Karpas-422 (cell line): ENCODE results near the gene EFCAB12. TPM values are rescaled to one million over a fixed set of nuclear protein-coding genes. Genes with fewer than 3 reads are reported as not detected.
"Not testable (repeated sequence)": the region's sequence is repeated elsewhere in the genome, so short reads cannot be mapped to it uniquely, and the experiment has no call there.

Experiments used
- DNase-seq: peaks from one replicate; pipeline ENCODE4 v3.0.0-alpha.2; 2015
- H2AFZ ChIP-seq: fragments of 200-600 bp; sonication (generic); 2 replicates; pipeline ENCODE4 v1.6.1; 2014; ENCODE audit warnings: antibody characterized with exemption, low read length, mixed read lengths
- H3K27ac ChIP-seq: fragments of 200-600 bp; sonication (generic); 2 replicates; pipeline ENCODE4 v1.5.1; 2014; ENCODE audit warnings: mild to moderate bottlenecking, low read length, moderate library complexity
- H3K27me3 ChIP-seq: fragments of 200-600 bp; sonication (generic); 2 replicates; pipeline ENCODE4 v1.6.1; 2014; ENCODE audit warnings: low read length, mixed read lengths
- H3K36me3 ChIP-seq: fragments of 200-600 bp; sonication (generic); 2 replicates; pipeline ENCODE4 v1.6.1; 2014; ENCODE audit warnings: low read length, mixed read lengths; ENCODE audit not compliant: insufficient read depth
- H3K4me1 ChIP-seq: fragments of 200-600 bp; sonication (generic); 2 replicates; pipeline ENCODE4 v1.6.1; 2014; ENCODE audit warnings: mild to moderate bottlenecking, low read length, mixed read lengths
- H3K4me2 ChIP-seq: fragments of 200-600 bp; sonication (generic); 2 replicates; pipeline ENCODE4 v1.6.1; 2014; ENCODE audit warnings: low read length, low read depth, mild to moderate bottlenecking; ENCODE audit not compliant: poor library complexity, severe bottlenecking
- H3K4me3 ChIP-seq: fragments of 200-600 bp; sonication (generic); 2 replicates; pipeline ENCODE4 v1.5.1; 2014; ENCODE audit warnings: mild to moderate bottlenecking, antibody characterized with exemption, low read length, mixed read lengths
- H3K79me2 ChIP-seq: fragments of 200-600 bp; sonication (generic); 2 replicates; pipeline ENCODE4 v1.6.1; 2014; ENCODE audit warnings: mild to moderate bottlenecking, low read length, mixed read lengths
- H3K9ac ChIP-seq: fragments of 200-600 bp; sonication (generic); 2 replicates; pipeline ENCODE4 v1.6.0; 2014; ENCODE audit warnings: low read length
- H3K9me2 ChIP-seq: fragments of 200-600 bp; sonication (generic), shearing (Covaris generic); replicated peaks from 2 replicates; pipeline ENCODE4 v1.6.0; 2014; ENCODE audit warnings: mild to moderate bottlenecking, low read length, moderate library complexity; ENCODE audit not compliant: insufficient read depth
- H3K9me3 ChIP-seq: fragments of 300-700, 200-600 bp; sonication (generic); 2 replicates; pipeline ENCODE4 v1.6.1; 2014; ENCODE audit warnings: low read length, mixed read lengths
- H4K20me1 ChIP-seq: fragments of 200-600 bp; sonication (generic); 2 replicates; pipeline ENCODE4 v1.6.1; 2014; ENCODE audit warnings: mild to moderate bottlenecking, antibody characterized with exemption, low read length, low read depth; ENCODE audit not compliant: insufficient read depth
- total RNA-seq: library from RNA; depleted of rRNA; stranded (reverse); fragments of >200 nt; shearing (Covaris generic); gene quantifications from 2 replicates; pipeline ENCODE4 v1.2.3, GENCODE V29; 2014; ENCODE audit warnings: low replicate concordance

Gene EFCAB12
- total RNA-seq, 1 experiment from 2014 or later: not detected

DNA sequence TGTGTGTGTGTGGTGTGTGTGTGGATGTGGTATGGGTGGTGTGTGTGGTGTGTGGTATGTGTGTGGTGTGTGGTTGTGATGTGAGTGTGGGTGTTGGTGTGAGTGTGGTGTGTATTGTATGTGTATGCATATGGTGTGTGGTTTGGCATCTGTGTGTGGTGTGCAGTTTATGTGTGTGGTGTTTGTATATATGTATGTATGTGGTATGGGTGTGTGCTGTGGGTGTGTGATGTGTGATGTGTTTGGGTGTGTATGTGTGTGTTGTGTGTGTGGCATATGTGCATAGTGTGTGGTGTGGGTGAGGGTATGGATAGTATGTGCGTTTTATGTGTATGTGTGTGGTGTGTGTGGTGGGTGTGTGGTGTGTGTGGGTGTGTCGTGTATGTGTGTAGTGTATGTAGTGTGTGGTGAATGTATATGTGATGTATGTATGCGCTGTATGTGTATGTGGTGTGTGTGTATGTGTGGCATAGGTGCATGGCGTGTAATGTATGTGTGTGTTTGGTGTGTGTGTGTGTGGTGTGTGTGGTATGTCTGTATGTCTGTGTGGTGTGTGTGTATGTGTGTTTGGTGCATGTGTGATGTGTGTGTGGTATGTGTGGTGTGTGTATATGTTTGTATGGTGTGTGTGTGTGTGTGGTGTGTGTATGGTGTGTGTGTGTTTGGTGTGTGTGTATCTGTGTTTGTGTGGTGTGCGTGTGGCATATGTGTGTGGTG is 58.0 kb downstream of the EFCAB12 start:
- no peak overlapping the region for H3K4me2 ChIP-seq
- H3K79me2 ChIP-seq: no peaks in the 10 kb centered on the region
- H3K9me2 ChIP-seq: no peaks in the 10 kb centered on the region
- no peak overlapping the region for H3K4me3 ChIP-seq
- no peaks in the 10 kb centered on the region for H3K4me1 ChIP-seq
- H3K27ac ChIP-seq: no peak overlapping the region
- no peaks in the 10 kb centered on the region for H3K27me3 ChIP-seq
- no peaks in the 10 kb centered on the region for H3K9me3 ChIP-seq
- no peak for DNase-seq
- no peak overlapping the region for H3K9ac ChIP-seq
- no peak overlapping the region for H2AFZ ChIP-seq
- no peaks in the 10 kb centered on the region for H4K20me1 ChIP-seq
- H3K36me3 ChIP-seq: no peaks in the 10 kb centered on the region

GRCh38 chr3:129369711-129370110 is 58.7 kb downstream of the EFCAB12 start:
- no peak overlapping the region for H3K9ac ChIP-seq
- no peaks in the 10 kb centered on the region for H4K20me1 ChIP-seq
- H3K27ac ChIP-seq: no peak overlapping the region
- DNase-seq: no peak
- no peak overlapping the region for H3K4me3 ChIP-seq
- H3K4me2 ChIP-seq: no peak overlapping the region
- no peaks in the 10 kb centered on the region for H3K79me2 ChIP-seq
- no peaks in the 10 kb centered on the region for H3K9me3 ChIP-seq
- no peak overlapping the region for H2AFZ ChIP-seq
- no peaks in the 10 kb centered on the region for H3K9me2 ChIP-seq
- no peaks in the 10 kb centered on the region for H3K27me3 ChIP-seq
- H3K4me1 ChIP-seq: no peaks in the 10 kb centered on the region
- no peaks in the 10 kb centered on the region for H3K36me3 ChIP-seq

DNA sequence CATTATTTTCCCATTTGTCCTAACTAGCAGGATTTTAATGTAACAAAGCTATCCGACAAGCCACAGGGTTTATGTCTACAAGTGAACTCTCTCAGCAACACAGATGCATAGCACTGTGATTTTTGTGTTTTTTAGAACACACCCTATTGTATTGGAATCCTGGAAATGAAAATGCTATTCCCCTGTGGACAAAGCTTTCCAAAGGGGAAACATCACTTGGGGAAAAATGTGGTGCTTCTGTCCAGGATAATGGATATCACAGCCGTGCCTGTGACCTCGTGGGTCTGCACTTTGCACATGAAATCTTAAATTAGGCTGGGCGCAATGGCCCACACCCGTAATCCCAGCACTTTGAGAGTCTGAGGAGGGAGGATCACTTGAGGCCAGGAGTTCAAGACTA is 60.6 kb downstream of the EFCAB12 start:
- H3K9ac ChIP-seq: no peak overlapping the region
- H3K9me3 ChIP-seq: no peaks in the 10 kb centered on the region
- no peaks in the 10 kb centered on the region for H3K27me3 ChIP-seq
- no peaks in the 10 kb centered on the region for H4K20me1 ChIP-seq
- no peaks in the 10 kb centered on the region for H3K9me2 ChIP-seq
- no peak overlapping the region for H3K4me2 ChIP-seq
- H3K79me2 ChIP-seq: no peaks in the 10 kb centered on the region
- DNase-seq: no peak
- H2AFZ ChIP-seq: no peak overlapping the region
- no peak overlapping the region for H3K4me3 ChIP-seq
- H3K4me1 ChIP-seq: no peaks in the 10 kb centered on the region
- H3K36me3 ChIP-seq: no peaks in the 10 kb centered on the region
- H3K27ac ChIP-seq: no peak overlapping the region

DNA sequence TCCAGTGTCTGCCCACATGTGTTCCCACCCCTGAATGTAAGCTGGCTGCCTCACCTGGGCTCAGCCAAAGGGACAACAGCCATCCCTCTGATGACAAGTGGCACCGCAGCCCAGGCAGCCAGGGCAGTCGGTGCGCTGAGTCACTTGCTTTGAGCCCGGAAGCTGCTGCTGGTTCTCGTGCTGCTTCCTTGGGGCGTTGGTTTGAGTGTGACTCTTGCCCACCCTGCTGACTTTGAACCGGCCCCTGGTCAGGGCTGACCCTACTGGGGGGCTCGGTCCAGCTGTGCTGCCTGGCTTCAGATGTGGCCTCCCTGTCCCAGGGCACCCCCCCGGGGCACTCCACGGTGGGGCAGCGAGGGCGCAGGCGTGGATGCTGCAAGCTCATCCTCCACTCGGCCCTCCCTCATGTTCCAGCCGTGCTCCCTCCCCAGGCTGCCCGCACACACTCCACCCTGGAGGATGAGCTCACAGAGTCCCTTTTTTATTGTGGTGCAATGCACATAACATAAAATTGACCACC is 62.1 kb downstream of the EFCAB12 start:
- Histone ChIP-seq H3K4me3 (no peak overlapping the region), H3K9me3 (no peaks in the 10 kb centered on the region), H3K4me1 (no peaks in the 10 kb centered on the region), H3K4me2 (no peak overlapping the region), H3K9ac (no peak overlapping the region), H3K36me3 (no peaks in the 10 kb centered on the region), H3K27me3 (no peaks in the 10 kb centered on the region), H3K9me2 (no peaks in the 10 kb centered on the region), H2AFZ (no peak overlapping the region), H4K20me1 (no peaks in the 10 kb centered on the region), H3K79me2 (no peaks in the 10 kb centered on the region), H3K27ac (no peak overlapping the region)
- DNase-seq: no peak

- Histone ChIP-seq H3K27ac (no peak overlapping the region), H3K9me3 (no peaks in the 10 kb centered on the region), H3K4me1 (no peaks in the 10 kb centered on the region), H3K27me3 (no peaks in the 10 kb centered on the region; the same call in 1 of the 2 replicates), H3K9ac (no peak overlapping the region), H3K4me2 (no peak overlapping the region), H3K9me2 (no peaks in the 10 kb centered on the region), H2AFZ (no peak overlapping the region), H4K20me1 (no peaks in the 10 kb centered on the region), H3K79me2 (no peaks in the 10 kb centered on the region), H3K36me3 (no peaks in the 10 kb centered on the region), H3K4me3 (no peak overlapping the region)
- no peak for DNase-seq
Observed at GRCh38 chr3:129365296-129366136, 62.9 kb downstream of the EFCAB12 start.

DNA sequence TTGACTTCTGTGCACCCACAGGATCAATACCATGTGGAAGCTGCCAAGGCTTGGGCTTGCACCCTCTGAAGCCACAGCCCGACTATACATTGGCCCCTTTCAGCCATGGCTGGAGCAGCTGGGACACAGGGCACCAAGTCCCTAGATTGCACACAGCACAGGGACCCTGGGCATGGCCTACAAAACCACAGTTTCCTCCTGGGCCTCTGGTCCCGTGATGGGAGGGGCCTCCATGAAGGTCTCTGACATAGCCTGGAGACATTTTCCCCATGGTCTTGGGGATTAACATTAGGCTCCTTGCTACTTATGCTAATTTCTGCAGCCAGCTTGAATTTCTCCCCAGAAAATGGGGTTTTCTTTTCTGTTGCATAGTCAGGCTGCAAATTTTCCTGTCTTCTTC is 63.6 kb downstream of the EFCAB12 start:
- H3K36me3 ChIP-seq, H3K9ac ChIP-seq, H3K27ac ChIP-seq, H3K4me2 ChIP-seq, H3K27me3 ChIP-seq, H3K9me2 ChIP-seq, H3K79me2 ChIP-seq, DNase-seq, H4K20me1 ChIP-seq, H3K9me3 ChIP-seq, H3K4me3 ChIP-seq, H3K4me1 ChIP-seq, H2AFZ ChIP-seq: not testable (repeated sequence)

DNA sequence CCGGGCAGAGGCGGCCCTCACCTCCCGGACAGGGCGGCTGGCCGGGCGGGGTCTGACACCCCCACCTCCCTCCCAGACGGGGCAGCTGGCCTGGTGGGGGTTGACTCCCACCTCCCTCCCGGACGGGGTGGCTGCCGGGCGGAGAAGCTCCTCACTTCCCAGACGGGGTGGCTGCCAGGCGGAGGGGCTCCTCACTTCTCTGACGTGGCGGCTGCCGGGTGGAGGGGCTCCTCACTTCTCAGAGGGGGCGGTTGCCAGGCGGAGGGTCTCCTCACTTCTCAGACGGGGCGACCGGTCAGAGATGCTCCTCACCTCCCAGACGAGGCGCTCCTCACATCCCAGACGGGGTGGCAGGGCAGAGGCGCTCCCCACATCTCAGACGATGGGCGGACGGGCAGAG is 65.1 kb downstream of the EFCAB12 start:
- H3K36me3 ChIP-seq, H2AFZ ChIP-seq, H3K27me3 ChIP-seq, H3K27ac ChIP-seq, H3K4me1 ChIP-seq, H3K9ac ChIP-seq, DNase-seq, H3K9me3 ChIP-seq, H3K4me2 ChIP-seq, H3K79me2 ChIP-seq, H3K9me2 ChIP-seq, H3K4me3 ChIP-seq, H4K20me1 ChIP-seq: not testable (repeated sequence)

DNA sequence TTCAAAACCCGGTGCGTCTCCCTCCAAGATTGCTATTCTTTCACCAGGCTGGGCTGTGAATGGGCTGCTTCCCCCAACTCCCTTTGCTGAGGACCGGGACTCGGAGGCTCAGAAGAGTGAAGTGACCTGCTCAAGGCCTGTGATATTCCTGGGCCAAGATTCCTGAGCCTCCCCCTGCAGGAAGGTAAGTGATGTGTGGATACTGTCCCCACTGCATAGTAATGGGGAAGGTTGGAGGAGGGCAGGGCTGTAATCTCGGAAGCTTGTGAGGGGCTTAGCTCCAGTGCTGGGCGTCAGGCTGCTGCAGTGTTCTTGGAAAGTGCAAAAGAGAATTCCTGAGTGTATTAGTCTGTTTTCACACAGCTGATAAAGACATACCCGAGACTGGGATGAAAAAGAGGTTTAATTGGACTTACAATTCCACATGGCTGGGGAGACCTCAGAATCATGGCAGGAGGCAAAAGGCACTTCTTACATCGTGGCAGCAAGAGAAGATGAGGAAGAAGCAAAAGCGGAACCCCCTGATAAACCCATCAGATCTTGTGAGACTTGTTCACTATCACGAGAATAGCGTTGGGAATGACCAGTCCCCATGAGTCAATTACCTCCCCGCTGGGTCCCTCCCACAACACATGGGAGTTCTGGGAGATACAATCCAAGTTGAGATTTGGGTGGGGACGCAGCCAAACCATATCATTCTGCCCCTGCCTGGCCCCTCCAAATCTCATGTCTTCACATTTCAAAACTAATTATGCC is 67.6 kb downstream of the EFCAB12 start:
- Histone ChIP-seq H3K27ac (no peak overlapping the region), H3K9me3 (no peaks in the 10 kb centered on the region), H3K4me2 (no peak overlapping the region), H3K4me1 (no peaks in the 10 kb centered on the region), H3K9me2 (no peaks in the 10 kb centered on the region), H3K27me3 (no peaks in the 10 kb centered on the region; the same call in 1 of the 2 replicates), H4K20me1 (no peaks in the 10 kb centered on the region), H3K36me3 (no peaks in the 10 kb centered on the region), H2AFZ (no peak overlapping the region), H3K79me2 (no peaks in the 10 kb centered on the region), H3K4me3 (no peak overlapping the region), H3K9ac (no peak overlapping the region)
- no peak for DNase-seq
